ENCODE data around the gene MEDAG.

MEDAG gene

GRCh38 chr13:30957258-30957943 is 51.3 kb downstream of the MEDAG start:
- DNase-seq (ENCODE audit: low read depth, low spot score) = no peak

- no peak for DNase-seq (ENCODE audit: low read depth, low spot score)
These were observed 53.6 kb downstream of the MEDAG start for GRCh38 chr13:30959678-30960077.

- no peak for DNase-seq (ENCODE audit: low read depth, low spot score)
These were observed 57.7 kb downstream of the MEDAG start for GRCh38 chr13:30963791-30964190.

- no peak for DNase-seq (ENCODE audit: low read depth, low spot score)
These were observed 59.3 kb downstream of the MEDAG start for GRCh38 chr13:30965380-30965779.

GRCh38 chr13:30966101-30966500 is 60.0 kb downstream of the MEDAG start:
- DNase-seq (ENCODE audit: low read depth, low spot score) = no peak

GRCh38 chr13:30968846-30969245 is 62.8 kb downstream of the MEDAG start:
- DNase-seq (ENCODE audit: low read depth, low spot score) = no peak

GRCh38 chr13:30971575-30971974 is 65.5 kb downstream of the MEDAG start:
- DNase-seq (ENCODE audit: low read depth, low spot score) = no peak

GRCh38 chr13:30972888-30973377 is 66.9 kb downstream of the MEDAG start:
- DNase-seq (ENCODE audit: low read depth, low spot score) = no peak

- DNase-seq (ENCODE audit: low read depth, low spot score) = no peak
These were observed 68.3 kb downstream of the MEDAG start for GRCh38 chr13:30974350-30974749.

Data from iPS DF 19.7 (cell line).